Measurements from ENCODE around the gene HTR3D.

DNA sequence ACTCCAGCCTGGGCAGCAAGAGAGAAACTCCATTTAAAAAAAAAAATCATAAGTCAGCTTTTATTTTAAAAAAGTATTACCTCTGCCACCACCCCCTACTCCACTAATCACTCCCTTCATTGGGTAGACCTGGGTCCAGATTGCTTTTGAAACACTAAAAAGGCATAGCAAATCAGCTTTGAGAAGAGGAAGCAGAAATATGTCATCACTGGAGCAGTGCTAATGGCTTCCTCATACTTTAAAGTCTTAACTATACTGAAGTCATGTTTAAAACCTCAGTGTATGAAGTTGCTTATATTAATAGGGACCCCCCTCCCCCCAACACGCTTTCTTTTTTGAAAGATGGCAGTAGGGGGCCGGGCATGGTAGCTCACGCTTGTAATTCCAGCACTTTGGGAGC is 1.0 kb upstream of the HTR3D start:
- TF ChIP-seq, protein P1, sequence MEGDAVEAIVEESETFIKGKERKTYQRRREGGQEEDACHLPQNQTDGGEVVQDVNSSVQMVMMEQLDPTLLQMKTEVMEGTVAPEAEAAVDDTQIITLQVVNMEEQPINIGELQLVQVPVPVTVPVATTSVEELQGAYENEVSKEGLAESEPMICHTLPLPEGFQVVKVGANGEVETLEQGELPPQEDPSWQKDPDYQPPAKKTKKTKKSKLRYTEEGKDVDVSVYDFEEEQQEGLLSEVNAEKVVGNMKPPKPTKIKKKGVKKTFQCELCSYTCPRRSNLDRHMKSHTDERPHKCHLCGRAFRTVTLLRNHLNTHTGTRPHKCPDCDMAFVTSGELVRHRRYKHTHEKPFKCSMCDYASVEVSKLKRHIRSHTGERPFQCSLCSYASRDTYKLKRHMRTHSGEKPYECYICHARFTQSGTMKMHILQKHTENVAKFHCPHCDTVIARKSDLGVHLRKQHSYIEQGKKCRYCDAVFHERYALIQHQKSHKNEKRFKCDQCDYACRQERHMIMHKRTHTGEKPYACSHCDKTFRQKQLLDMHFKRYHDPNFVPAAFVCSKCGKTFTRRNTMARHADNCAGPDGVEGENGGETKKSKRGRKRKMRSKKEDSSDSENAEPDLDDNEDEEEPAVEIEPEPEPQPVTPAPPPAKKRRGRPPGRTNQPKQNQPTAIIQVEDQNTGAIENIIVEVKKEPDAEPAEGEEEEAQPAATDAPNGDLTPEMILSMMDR (IDR thresholded peaks at IDR 0.05; ENCODE audit: poor library complexity, severe bottlenecking) = no peak
- TF ChIP-seq EZH2 (IDR thresholded peaks at IDR 0.05; ENCODE audit: borderline replicate concordance, insufficient read depth, low read length, poor library complexity, severe bottlenecking) (no peak), RAD21 (conservative IDR thresholded peaks at IDR 0.05) (no peak), POLR2AphosphoS5 (IDR thresholded peaks at IDR 0.05) (no peak), TAF1 (IDR thresholded peaks at IDR 0.05; ENCODE audit: low read depth) (no peak)
